Measurements from ENCODE around the gene KLF1.
"Not testable (repeated sequence)": the region's sequence is repeated elsewhere in the genome, so short reads cannot be mapped to it uniquely, and the experiment has no call there.

The KLF1 gene

DNA sequence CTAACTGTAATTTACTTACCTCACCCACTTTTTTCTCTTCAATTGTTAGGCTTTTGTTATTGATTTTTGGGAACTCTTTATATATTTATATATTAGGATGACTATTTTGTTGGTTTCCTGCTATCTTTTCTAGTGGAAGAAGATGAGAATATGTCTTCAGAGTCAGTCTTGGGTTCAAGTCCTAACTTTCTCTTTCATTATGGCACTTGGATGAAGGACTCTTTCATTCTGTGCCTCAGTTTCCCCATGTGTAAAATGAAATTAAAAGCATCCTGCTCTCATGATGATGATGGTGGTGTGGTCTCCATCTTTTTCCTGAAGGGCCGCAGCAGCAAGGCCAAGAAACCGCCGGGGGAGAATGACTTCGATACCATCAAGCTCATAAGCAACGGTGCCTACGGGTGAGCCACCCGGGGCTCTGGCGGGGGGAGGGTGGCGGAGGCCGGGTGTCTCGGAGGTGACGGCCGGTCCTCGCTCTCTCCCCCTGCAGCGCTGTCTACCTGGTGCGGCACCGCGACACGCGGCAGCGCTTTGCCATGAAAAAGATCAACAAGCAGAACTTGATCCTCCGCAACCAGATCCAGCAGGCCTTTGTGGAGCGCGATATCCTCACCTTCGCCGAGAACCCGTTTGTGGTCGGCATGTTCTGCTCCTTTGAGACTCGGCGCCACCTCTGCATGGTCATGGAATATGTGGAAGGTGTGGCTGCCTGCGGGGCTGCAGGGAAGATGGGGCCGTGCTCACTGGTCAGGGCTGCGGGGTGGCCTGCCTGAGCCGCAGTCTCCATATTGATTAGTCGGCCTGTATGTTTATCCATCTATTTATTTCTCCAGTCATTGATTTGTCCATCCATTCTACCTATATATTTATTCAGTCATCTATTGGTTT lies 28.7 kb downstream of the KLF1 start:
- TF ChIP-seq MYC (IDR thresholded peaks at IDR 0.05; ENCODE audit: low read depth, low read length), result no peak
- TF ChIP-seq MAX (IDR thresholded peaks at IDR 0.05; ENCODE audit: low read depth, low read length), result no peak
- TF ChIP-seq POLR2A (IDR thresholded peaks at IDR 0.05; ENCODE audit: extremely low read depth, insufficient read length), result no peak
- TF ChIP-seq, protein P1, sequence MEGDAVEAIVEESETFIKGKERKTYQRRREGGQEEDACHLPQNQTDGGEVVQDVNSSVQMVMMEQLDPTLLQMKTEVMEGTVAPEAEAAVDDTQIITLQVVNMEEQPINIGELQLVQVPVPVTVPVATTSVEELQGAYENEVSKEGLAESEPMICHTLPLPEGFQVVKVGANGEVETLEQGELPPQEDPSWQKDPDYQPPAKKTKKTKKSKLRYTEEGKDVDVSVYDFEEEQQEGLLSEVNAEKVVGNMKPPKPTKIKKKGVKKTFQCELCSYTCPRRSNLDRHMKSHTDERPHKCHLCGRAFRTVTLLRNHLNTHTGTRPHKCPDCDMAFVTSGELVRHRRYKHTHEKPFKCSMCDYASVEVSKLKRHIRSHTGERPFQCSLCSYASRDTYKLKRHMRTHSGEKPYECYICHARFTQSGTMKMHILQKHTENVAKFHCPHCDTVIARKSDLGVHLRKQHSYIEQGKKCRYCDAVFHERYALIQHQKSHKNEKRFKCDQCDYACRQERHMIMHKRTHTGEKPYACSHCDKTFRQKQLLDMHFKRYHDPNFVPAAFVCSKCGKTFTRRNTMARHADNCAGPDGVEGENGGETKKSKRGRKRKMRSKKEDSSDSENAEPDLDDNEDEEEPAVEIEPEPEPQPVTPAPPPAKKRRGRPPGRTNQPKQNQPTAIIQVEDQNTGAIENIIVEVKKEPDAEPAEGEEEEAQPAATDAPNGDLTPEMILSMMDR (IDR thresholded peaks at IDR 0.05; ENCODE audit: low read depth, low read length), result no peak
- no peak overlapping the region for H3K4me3 ChIP-seq (ENCODE audit: low read depth, low read length)

DNA sequence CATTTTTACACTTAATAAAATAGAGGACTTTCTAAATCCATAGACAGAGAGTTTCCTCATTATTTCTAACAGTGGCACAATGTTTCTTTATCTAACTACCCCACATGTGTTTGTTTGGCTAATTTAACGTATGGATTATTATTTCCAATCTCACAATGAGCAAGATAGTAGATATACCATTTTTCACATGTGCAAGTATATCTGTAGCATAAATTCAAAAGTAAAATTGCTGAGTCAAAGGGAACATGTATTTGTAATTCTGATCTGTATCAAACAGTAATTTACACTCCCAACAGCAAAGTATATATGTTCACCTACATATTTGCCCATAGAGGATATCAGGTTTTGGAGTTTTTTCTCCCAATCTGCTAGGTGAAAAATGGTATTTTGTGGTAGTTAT lies 30.3 kb downstream of the KLF1 start:
- no peak for TF ChIP-seq MAX (IDR thresholded peaks at IDR 0.05; ENCODE audit: low read depth, low read length)
- TF ChIP-seq POLR2A (IDR thresholded peaks at IDR 0.05; ENCODE audit: extremely low read depth, insufficient read length), result no peak
- TF ChIP-seq MYC (IDR thresholded peaks at IDR 0.05; ENCODE audit: low read depth, low read length), result no peak
- TF ChIP-seq, protein P1 (IDR thresholded peaks at IDR 0.05; ENCODE audit: low read depth, low read length), result no peak
- DNase-seq (ENCODE audit: low read depth), result no peak
- H3K4me3 ChIP-seq (ENCODE audit: low read depth, low read length), result no peak overlapping the region

More for the DNA sequence above, 28.7 kb downstream of the KLF1 start:
- no peak for DNase-seq (ENCODE audit: low read depth)

- peak; percentile 83 for DNase-seq (ENCODE audit: low read depth)
- TF ChIP-seq, protein P1 (IDR thresholded peaks at IDR 0.05; ENCODE audit: low read depth, low read length), result peak; percentile 90
- no peak for TF ChIP-seq POLR2A (IDR thresholded peaks at IDR 0.05; ENCODE audit: extremely low read depth, insufficient read length)
- TF ChIP-seq MAX (IDR thresholded peaks at IDR 0.05; ENCODE audit: low read depth, low read length), result peak; percentile 60
- no peak for TF ChIP-seq MYC (IDR thresholded peaks at IDR 0.05; ENCODE audit: low read depth, low read length)
- no peak overlapping the region for H3K4me3 ChIP-seq (ENCODE audit: low read depth, low read length)
Observed at GRCh38 chr19:12847159-12848139, 39.6 kb downstream of the KLF1 start.

DNA sequence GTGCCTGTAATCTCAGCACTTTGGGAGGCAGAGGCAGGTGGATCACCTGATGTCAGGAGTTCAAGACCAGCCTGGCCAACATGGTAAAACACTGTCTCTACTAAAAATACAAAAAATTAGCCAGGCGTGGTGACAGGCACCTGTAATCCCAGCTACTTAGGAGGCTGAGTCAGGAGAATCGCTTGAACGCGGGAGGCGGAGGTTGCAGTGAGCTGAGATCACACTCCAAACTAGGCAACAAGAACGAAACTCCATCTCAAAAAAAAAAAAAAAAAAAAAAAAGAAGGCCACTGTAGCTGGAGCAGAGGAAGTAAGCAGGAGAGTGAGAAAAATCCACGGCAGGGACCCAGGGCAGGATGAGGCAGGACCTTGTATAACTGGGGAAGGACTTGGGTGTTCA lies 40.4 kb downstream of the KLF1 start:
- DNase-seq (ENCODE audit: low read depth); H3K4me3 ChIP-seq (ENCODE audit: low read depth, low read length): not testable (repeated sequence)

- TF ChIP-seq MYC (IDR thresholded peaks at IDR 0.05; ENCODE audit: low read depth, low read length) (no peak), MAX (IDR thresholded peaks at IDR 0.05; ENCODE audit: low read depth, low read length) (no peak), POLR2A (IDR thresholded peaks at IDR 0.05; ENCODE audit: extremely low read depth, insufficient read length) (no peak)
- TF ChIP-seq, protein P1 (IDR thresholded peaks at IDR 0.05; ENCODE audit: low read depth, low read length), result no peak
- no peak overlapping the region for H3K4me3 ChIP-seq (ENCODE audit: low read depth, low read length)
- DNase-seq (ENCODE audit: low read depth), result no peak
Observed at GRCh38 chr19:12843999-12844732, 42.8 kb downstream of the KLF1 start.
